Activated T-cell treated with anti-CD3 and anti-CD28 coated beads for 4 hours (primary cell): ENCODE measurements around the gene FAN1.

Experiments used
- DNase-seq: peaks from one replicate; pipeline ENCODE4 v3.0.0-alpha.2; 2020

The FAN1 gene

DNA sequence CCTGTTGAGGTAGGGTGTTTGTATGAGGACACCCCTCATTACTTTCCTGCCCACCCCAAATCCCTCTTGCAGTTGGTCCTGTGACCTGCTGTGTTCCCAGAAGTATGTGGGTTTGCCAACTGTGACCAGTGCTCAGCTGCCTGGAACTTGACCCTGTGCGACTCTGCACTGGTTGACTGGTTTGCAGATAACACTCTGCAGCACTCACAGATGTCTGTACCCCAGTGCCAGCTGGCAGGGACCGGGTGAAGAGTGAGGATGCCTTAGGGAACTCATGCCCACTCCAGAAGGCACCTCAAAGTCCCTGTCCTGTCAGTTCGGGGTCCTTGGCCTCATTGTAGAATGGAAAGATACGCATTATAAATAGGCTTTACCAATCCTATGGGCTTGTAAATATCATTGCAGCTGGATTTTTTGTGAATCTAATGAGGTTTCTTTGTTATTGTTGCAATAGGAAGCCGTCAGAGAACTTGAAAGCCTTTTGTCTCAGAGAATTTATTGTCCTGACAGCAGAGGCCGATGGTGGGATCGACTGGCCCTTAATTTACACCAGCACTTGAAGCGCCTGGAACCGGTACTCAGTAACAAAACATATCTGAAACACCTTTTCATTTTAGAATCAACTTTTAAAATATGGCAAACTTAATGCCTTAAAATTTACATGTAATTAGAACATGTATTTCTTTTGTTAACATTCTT is 18.2 kb downstream of the FAN1 start:
- DNase-seq = no peak

DNA sequence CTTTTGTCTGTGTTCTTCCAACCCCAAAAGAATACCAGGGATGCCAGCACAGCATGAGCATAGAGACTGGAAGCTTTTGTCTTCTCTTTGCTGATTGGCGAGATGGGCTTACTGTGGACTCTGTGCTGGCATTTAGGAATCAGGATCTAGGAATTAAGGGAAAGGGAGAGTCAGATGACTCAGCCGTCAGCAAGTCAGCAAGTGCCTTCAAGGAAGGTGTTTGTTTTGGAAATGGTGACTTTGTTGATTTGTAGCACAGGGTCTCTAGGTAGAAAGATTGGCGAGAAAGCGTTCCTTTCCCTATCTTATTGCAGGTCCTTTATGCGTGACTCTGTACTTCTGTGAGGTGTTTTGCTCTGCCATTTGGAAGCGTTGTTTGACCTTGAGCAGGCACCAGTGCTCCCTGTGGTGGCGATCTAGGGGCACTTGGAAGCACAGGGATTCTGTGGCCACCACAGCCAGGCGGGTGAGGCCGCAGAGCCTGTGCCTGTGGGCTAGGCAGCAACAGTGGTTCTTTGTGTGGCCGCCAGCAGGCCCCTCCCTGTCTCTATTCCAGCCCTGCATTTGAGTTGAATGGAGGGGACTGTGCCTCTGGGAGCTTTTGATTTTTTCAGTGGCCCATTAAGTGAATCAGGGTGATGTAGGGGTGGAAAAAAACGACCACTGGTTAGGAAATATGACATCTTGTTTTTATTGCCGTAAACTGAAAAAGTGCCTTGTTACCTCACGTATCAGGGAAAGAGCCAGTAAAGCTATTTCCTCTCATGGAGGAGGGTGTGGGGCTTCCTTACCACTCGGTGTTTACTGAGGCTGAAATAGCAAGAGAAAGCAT is 19.0 kb downstream of the FAN1 start:
- DNase-seq = no peak

DNA sequence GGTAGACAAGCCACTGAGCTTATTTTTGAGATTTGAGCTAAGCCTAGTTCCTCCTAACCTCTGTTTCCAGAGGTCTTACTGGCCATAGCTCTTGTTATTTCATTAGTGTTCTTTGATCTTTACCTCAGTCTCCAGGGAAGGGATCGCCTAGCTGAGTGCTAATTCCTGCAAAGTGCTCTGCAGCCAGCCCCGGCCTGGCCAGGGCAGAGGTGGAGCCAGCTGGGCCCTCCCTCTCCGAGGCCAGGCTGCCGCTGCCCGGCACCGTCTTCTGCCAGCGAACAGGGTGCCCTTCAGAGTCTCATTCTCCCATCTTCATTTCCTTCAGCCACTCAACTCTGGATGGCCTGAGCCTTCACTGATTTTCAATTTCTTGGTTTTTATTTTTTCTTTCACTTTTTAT is 19.7 kb downstream of the FAN1 start:
- no peak for DNase-seq

- DNase-seq = no peak
Measured at GRCh38 chr15:30924353-30924752, 20.6 kb downstream of the FAN1 start.

DNA sequence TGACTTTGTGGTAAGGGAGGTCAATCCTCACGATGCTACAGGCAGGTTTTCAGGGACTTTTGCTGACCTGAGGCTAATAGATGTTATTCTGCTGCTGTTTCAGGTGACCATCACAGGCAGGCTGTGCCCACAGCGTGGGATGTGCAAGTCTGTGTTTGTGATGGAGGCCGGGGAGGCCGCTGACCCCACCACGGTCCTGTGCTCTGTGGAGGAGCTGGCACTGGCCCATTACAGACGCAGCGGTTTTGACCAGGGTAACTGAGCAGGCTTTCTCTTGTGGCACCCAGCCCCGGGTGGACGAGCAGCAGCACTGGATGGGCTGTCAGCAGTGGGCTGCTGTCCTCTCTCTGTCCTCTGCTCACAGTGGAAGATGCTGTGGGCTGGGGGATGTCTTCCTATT is 22.0 kb downstream of the FAN1 start:
- no peak for DNase-seq

GRCh38 chr15:30926161-30926560 is 22.4 kb downstream of the FAN1 start:
- DNase-seq = no peak

DNA sequence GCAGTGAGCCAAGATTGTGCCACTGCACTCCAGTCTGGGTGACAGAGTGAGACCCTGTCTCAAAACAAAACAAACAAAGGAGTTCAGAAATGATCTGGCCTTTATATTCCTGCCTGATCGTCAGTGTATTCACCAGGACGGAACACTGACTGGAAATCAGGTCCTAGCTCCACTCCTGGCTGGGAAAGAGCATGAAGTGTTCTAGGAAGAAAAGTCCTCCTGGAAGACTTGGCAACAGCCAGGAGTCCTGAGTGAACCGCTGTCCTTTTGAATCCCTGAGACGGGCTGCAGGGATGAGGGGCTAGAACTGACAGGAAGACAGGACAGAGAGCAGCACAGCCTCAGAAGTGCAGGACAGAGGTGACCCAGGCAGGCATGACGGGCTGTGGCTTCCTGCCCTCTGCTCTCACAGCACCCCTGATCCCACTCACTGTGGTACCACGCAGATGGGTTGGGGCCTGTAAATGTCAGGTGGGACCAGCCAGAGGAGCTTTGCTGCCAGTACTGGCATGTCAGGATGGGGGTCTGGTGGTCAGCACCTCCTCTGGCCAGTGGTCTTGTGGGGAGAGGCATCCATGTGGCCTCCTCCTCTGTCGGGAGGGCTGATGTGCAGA is 23.5 kb downstream of the FAN1 start:
- DNase-seq = no peak

GRCh38 chr15:30928076-30928475 is 24.4 kb downstream of the FAN1 start:
- no peak for DNase-seq

GRCh38 chr15:30929064-30929669 is 25.5 kb downstream of the FAN1 start:
- DNase-seq = no peak

DNA sequence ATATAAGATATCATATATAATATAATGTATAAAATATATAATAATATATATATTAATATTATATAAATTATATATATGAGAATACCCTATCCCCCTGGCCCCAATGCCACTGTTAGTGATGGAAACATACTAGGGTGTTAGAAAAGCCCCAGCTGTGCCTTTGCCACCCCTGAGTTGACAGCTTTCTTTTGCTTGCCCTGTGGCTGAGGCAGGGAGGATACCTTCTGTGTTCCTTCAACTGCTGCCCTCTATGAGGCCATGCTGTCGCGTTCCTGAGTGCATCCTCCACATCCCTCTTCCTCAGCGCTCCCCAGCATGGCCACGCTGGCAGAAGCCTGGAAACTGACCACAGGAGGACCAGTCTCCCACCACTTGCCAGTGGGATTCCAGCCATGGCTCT is 26.3 kb downstream of the FAN1 start:
- no peak for DNase-seq

DNA sequence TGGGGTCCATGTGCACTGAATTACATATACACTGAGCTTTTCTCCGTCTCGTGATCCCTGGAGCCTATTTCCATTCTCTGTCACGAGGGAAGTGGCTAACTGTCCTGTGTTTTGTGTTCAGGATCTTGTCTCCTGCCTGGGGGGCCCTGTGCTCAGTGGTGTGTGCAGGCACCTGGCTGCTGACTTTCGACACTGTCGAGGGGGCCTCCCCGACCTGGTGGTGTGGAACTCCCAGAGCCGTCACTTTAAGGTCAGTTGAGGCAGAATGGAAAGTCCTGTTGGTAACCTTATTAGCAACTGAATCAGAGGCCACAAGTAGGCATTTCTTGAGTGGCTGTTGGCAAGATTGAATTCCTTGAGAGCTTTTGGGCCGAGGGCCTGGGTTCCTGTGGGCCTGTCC is 26.7 kb downstream of the FAN1 start:
- no peak for DNase-seq

- no peak for DNase-seq
Measured at GRCh38 chr15:30933293-30933692, 29.6 kb downstream of the FAN1 start.

GRCh38 chr15:30939161-30939560 is 35.4 kb downstream of the FAN1 start:
- DNase-seq = no peak

GRCh38 chr15:30940359-30940758 is 36.6 kb downstream of the FAN1 start:
- no peak for DNase-seq

DNA sequence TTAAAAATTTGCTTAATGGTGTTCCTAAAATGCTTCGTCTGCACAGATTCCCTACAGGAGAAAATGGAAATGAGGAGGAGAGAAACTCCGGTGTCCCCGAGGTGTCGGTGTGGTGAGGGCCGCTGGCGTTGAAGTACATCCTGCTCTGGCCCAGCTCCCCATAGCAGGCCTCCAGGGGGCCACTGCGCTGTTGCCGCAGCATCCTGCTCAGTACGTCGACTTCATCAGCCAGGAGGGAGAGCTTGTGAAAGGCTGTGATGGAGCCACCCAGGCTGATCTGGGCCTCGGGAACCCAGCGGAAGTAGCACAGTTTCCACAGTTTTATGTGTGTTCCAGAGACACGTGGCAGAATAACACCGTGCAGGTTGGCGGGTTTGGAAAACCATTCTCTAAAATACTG is 37.8 kb downstream of the FAN1 start:
- DNase-seq = no peak

DNA sequence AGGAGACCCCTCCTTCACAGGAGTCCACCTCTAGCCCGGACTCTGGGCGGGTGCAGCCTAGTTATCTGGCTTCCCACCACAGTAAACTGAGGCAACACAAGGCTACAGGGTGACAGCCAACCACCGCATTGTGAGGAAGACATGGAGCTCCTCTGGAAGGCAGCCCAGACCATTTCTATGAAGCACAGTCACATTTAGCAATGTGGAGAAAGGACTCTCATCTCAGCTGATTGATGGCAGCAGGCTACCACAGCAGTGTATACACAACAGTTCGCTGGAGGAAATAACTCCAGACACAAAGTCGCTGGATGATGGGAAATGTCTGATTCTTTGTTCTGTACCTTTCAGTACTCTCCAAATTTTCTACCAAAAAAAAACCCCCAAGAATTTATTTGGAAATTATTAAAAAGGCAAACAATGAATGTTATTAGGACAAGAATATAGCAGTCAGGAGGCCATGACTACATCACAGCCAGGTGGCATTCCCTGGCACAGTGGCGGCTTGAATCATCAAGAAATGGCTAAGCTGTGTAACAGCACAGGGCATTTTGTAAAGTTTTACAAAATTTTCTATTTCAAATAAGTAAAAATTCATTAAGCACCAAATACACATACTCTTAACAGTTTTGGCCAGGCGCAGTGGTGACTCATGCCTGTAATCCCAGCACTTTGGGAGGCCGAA is 40.1 kb downstream of the FAN1 start:
- DNase-seq = no peak

DNA sequence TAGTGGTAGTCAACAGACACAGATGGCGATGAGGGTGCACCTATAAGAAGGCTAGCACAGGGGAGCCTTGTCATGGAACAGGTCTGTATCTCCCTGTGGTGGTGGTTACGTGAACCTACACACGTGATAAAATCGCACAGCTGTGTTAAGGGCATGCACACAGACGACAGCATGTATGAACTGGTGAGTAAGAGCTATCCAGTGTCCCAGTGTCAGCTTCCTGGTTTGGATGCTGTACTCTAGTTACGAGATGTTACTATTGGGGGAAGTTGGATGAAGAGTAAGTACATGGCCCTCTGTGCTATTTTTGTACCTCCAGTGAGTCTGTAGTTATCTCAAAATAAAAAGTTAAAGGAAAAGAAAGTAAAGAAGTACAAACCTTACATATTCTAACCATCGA is 49.5 kb downstream of the FAN1 start:
- no peak for DNase-seq

DNA sequence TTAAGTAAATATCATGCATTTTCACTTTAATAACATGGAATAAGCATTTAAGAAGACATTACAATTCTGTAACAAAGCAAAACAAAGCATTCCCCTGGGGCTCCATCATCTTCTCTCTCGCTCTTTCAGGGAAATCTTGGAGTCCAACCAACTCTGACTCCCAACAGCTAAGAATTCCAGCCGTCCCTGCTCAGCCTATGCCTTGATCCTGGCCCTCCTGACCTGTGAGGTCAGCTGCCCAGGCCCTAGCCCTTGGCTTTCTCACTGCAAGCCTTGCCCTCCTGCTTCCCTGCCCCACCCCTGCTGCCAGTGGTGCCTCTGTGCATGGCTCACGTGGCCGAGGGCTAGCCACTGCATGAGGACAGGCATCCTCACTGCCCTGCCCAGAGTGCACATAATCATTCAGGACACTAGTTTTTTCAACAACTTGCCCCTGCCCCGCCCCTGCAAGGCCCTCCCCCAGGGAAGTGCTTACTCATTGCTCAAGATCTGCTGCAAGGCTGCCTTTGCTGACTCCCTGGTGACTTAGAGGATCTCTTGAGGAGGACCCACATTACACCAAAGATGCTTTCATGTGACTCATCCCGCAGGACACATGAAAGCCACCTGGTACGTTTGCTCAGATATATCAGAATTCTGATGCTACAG is 50.1 kb downstream of the FAN1 start:
- no peak for DNase-seq

DNA sequence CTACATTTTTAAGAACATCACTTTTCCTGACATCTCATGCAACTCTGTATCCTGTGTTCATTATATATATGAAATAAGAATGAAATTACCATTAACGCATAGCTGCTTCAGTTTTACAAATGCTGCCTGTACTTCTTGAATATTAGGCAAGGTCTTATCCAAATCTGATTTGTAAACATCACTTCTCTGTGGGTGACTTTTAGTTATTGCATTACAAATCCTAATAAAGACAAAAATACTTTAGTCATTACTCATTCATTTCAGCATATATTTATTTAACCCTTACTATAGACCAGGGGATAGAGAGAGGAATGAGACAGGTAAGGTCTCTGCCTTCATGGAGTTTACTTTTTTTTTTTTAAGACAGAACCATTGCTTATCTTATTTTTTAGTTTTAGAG is 51.0 kb downstream of the FAN1 start:
- no peak for DNase-seq

DNA sequence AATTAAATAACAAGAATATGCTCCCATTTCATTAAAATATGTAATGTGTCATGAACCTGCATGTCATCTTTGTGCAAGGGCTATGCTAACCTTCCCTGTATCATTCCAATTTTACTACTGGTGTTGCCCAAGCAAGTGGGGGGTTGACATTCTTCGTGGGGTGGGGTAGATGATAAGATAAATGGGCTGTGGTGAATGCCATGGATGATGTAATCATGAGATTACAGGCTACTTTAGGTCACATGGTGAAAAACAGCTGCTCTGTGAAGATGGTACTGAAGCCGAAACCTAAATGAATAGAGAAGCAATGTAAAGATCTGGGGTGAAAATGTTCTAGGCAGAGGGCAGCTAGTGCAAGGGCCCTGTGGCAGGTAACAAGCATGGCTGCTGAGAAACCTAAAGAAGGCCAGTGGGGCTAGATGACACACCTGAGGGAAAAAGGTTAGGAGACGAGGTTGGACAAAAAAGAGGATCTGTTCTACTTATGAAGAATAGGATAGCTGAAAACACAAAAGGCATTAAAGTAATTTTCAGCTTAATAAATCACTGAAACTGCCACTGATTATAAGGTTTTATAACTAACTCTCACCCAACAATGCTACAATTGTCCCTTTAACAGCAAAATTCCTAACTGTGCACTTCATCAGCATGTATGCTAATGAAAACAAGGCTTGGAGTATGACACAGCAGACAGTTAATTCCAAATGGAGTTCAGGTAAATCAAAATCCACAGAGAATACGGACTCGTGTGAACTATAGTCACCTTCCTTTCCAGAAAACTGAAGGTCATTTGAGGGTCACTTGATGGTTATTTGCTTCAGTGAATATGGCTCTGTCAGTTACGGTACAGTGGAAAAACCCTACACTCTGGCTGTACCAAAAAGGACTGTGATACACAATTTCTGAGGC is 52.8 kb downstream of the FAN1 start:
- DNase-seq = no peak

GRCh38 chr15:30958219-30958618 is 54.5 kb downstream of the FAN1 start:
- DNase-seq = no peak

DNA sequence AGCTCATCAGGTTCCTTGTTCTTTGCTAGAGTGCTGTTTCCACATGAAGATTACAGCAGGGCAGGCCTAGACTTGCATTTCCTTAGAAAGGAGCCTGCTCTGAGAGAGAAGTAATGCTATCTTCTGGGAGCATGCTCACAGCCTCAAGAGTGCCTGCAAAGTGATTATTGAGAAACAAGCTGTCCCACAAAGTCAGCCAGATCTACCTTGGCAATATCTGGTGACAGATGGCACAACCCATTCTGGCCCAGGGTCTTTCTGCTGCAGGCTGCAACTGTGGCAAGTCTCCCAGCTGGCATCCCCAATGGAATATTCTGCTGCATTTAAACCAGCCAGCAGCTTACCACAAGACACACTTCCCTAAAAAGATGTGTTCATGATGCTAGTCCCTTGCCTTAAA is 58.4 kb downstream of the FAN1 start:
- DNase-seq = no peak
